HG02798 (cell line): ENCODE measurements around the gene DRD5.
"Not testable (repeated sequence)": the region's sequence is repeated elsewhere in the genome, so short reads cannot be mapped to it uniquely, and the experiment has no call there.

Source experiments
- ATAC-seq: cut with Tn5 transposase; IDR thresholded peaks from one replicate; pipeline ENCODE4 v1.9.1; 2021; ENCODE audit warnings: mild to moderate bottlenecking; ENCODE audit not compliant: unreplicated experiment, poor library complexity

The DRD5 gene

DNA sequence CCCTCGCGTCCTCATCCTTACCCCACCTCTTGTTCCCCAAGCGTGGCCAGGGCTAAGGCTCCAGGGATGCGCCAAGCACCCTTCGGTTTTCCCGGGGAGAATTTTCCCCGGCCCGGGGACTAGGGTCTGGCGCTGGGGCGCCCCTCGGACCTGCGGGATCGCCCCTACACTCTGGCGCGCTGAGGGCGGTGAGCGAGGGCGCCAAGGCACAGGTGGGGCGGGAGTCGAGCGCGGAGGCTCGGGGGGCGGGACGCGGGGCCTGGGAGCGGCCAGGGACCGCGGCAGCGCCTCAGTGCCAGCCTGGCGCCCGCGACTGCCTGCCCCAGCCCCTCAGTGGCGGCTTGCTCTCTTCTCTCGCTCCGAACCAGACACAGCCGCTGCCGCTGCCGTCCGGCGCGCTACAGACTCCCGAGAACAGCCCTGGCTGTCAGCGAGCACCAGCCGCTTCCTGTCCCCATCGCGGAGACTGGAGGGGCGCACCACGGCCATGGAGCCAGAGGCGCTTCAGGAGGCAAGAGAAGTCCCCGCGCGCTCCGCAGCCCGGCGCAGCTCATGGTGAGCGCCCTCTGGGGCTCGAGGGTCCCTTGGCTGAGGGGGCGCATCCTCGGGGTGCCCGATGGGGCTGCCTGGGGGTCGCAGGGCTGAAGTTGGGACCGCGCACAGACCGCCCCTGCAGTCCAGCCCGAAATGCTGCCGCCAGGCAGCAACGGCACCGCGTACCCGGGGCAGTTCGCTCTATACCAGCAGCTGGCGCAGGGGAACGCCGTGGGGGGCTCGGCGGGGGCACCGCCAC is at the start of gene DRD5:
Gene DRD5 (plus strand): TSS at position 292 of the 793 bp plus-strand sequence. CDS start 396 bp downstream, at position 688.
- ATAC-seq = no peak

DNA sequence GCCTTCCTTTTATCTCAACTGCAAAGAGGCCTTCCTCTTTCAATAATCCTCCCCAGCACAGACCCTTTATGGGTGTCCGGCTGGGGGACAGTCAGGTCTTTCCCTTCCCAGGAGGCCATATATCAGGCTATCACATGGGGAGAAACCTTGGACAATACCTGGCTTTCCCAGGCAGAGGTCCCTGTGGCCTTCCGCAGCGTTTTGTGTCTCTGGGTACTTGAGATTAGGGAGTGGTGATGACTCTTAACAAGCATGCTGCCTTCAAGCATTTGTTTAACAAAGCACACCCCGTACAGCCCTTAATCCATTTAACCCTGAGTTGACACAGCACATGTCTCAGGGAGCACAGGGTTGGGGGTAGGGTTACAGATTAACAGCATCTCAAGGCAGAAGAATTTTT is 49.2 kb upstream of the DRD5 start:
- not testable (repeated sequence) for ATAC-seq

- ATAC-seq = no peak
These were observed 45.9 kb upstream of the DRD5 start for GRCh38 chr4:9735515-9735914.

- not testable (repeated sequence) for ATAC-seq
These were observed 44.2 kb upstream of the DRD5 start for GRCh38 chr4:9737280-9737679.

- ATAC-seq = not testable (repeated sequence)
These were observed 37.6 kb upstream of the DRD5 start for GRCh38 chr4:9743789-9744188.

GRCh38 chr4:9745782-9746181 is 35.7 kb upstream of the DRD5 start:
- no peak for ATAC-seq

DNA sequence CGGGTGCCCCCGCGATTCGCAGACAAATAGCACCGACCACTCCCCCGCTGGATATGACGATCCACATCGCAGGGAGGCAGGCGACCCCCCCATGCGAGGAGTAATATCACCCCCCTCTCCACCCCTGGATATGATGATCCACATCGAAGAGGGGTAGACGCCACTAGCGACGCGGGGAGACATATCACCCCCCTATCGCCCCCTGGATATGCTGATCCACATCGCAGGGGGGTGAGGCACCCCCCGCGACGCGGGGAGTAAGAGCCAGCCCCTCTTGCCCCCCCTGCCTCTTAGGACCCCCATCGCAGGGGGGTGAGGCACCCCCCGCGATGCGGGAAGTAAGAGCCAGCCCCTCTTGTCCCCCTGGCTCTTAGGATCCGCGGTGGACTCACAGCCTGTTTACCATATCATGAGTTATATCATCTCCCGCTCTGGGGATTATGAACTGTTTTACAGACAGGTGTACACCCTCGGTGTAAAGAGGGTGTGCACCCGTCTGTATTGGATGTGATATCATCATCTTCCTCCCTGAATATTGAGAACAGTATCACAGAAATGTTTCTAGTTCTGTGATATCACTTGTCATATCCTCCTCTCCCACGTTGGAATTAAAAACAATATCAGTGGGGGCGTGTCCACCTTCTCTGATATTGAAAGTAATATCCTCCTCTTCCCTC is 22.7 kb upstream of the DRD5 start:
- no peak for ATAC-seq

- no peak for ATAC-seq
These were observed 18.5 kb upstream of the DRD5 start for GRCh38 chr4:9762823-9763475.

DNA sequence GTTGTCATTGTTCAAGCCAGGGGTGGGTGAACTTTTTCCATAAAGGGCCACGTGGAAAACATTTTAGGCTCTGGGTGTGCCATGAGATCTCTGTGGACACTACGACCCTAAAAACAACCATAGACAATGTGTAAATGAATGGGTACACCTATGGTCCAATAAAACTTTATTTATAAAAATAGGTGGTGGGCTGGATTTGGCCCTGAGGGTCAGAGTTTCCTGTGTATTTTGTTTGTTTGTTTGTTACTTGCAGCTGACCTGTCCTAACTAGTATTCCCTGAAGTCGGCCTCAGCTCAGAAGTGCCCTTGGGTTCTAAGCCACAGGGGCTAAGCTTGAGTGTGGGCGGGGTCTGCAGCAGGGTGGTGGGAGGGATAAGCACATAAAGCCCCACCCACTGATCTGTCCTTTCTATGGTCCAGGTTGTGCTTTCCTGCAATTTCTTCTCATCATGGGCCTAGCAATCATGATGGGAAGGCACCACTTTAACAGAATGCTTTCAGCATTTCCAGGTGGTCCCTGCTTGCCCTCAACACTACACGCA is 17.2 kb upstream of the DRD5 start:
- ATAC-seq = no peak

DNA sequence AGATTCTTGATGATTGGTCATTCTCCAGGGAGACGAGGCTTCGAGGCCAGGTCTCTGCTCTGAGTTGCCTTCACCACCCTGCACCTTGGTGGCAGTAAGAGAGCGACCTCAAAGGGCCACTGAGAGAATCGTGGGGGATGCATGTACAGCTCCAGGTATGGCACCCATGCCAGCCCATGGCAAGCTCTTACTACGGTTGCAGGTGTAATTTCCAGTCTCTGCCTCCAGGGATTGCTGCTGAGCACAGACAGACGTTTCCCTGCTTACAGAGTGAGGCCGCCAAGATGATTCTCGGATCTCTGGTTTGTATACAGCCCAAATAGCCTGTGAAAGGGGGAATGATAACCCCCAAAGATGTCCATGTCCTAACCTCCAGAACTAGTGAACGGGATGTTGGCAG is 16.3 kb upstream of the DRD5 start:
- no peak for ATAC-seq

DNA sequence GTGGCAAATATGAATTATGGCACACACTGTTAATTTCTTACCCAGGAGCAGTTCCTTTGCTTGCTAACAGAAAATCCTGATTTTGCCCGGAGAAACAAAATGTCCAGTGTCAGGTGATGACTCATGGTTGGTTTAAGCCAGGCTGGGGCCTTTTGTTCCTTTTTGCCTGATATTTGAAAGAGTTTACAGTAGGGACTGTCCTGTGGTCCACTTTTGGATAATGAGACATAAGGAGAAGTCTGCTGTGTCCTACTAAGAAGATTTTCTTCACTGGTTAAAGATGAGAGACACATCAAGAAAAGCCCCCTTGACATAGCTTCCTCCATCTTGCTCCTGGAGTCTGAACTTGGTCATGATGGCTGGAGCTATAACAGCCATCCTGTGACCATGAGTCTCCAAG is 12.1 kb upstream of the DRD5 start:
- ATAC-seq = no peak

GRCh38 chr4:9771034-9771433 is 10.4 kb upstream of the DRD5 start:
- no peak for ATAC-seq

DNA sequence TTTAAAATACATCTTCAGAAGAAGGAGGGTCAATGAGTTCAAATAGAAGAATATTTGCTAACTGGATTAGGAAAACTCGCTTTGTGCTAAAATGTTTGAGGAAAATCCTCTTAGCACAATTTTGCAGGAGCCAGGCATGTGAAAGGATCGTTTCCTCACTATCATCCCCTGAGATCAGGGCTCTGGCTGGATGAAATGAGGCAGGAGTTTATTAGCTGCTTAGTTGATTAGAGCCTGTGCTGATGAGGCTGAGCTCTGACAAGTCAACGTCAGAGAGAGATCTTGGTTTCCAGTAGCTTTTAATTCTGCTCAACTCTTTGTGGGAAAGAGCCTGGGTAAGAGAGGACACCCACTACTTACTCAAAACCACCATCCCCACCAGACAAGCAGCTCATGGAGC is 8.0 kb upstream of the DRD5 start:
- ATAC-seq = no peak

DNA sequence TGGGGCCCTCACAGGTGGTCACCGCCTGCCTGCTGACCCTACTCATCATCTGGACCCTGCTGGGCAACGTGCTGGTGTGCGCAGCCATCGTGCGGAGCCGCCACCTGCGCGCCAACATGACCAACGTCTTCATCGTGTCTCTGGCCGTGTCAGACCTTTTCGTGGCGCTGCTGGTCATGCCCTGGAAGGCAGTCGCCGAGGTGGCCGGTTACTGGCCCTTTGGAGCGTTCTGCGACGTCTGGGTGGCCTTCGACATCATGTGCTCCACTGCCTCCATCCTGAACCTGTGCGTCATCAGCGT is 652 bp downstream of the DRD5 start:
- no peak for ATAC-seq

- ATAC-seq = not testable (repeated sequence)
These were observed 4.5 kb downstream of the DRD5 start for GRCh38 chr4:9785891-9786290.

DNA sequence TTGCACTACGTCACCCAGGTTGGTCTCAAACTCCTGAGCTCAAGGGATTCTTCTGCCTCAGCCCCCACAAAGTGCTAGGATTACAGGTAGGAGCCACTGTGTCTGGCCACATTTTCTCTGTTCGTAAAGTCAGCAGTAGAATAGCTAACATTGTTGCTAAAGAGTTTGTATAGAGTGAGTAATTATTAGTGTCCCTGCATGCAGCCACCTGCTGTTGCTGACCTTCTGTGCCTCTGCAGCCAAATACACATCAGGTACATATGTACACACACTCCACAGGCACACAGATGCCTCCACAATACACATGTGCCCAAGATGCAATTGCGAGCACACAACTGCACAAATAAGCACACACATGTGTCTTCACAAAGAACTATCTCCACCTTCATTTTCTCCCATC is 10.9 kb downstream of the DRD5 start:
- ATAC-seq = no peak

DNA sequence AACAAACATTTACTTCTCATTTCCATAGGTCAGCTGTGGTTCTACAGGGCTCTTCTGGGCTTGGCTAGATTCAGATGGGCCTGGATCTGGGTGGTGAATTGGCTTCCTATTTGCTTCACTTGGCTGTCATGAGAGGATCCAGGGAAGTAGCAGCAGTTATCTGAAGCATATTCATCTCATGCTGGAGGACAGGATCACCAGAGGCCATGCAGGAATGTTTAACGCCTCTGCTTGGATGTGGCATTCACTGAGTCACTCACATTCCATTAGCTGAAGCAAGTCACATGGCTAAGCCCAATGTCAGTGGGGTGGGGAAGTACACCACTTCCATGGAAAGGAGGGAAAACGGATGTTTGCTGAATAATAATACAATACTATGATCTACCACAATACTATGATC is 15.2 kb downstream of the DRD5 start:
- not testable (repeated sequence) for ATAC-seq

GRCh38 chr4:9800848-9801247 is 19.4 kb downstream of the DRD5 start:
- no peak for ATAC-seq

GRCh38 chr4:9804918-9805317 is 23.5 kb downstream of the DRD5 start:
- no peak for ATAC-seq

GRCh38 chr4:9808077-9808476 is 26.6 kb downstream of the DRD5 start:
- ATAC-seq = no peak

DNA sequence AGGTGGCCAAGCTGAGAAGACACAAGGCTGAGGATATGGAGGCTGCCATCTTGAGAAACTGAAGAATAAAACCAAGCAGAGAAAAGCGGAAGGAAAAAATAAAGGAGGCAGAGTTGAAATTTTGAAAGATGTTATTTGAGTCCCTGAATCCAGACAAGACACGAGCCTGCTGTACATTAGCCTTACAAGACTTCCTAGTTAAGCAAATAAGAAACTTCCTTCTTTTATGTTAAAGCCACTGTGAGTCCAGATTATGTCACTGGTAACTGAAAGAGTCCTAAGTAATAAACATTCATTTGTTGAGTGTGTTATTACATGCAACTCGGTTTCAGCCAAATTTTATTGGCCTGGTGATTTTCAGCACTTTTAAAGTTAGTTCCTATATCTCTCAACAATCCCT is 30.4 kb downstream of the DRD5 start:
- no peak for ATAC-seq
